OCI-LY3 (cell line): ENCODE measurements around the gene PCDHGB2.
"Not testable (repeated sequence)": the region's sequence is repeated elsewhere in the genome, so short reads cannot be mapped to it uniquely, and the experiment has no call there.

Experiments
- H2AFZ ChIP-seq: fragments of 200-600, 300-600 bp; shearing (Covaris generic); 2 replicates; pipeline ENCODE4 v1.6.0; 2014; ENCODE audit warnings: antibody characterized with exemption, low read depth, low read length
- H3K27ac ChIP-seq: fragments of 200-600, 300-600 bp; sonication (generic); 2 replicates; pipeline ENCODE4 v1.5.1; 2014; ENCODE audit warnings: mild to moderate bottlenecking, low read length, moderate library complexity, mixed read lengths
- H3K27me3 ChIP-seq: fragments of 200-600, 300-600 bp; sonication (generic); 2 replicates; pipeline ENCODE4 v1.6.1; 2014; ENCODE audit warnings: low read depth, low read length, mixed read lengths
- H3K36me3 ChIP-seq: fragments of 200-600, 300-600 bp; sonication (generic); replicated peaks from 2 replicates; pipeline ENCODE3; 2014; ENCODE audit warnings: low read depth, low read length, mixed read lengths
- H3K4me1 ChIP-seq: fragments of 300-600, 200-600 bp; sonication (generic); 2 replicates; pipeline ENCODE4 v1.6.1; 2014; ENCODE audit warnings: low read length, mixed read lengths
- H3K4me2 ChIP-seq: fragments of 200-600, 300-600 bp; sonication (generic); 2 replicates; pipeline ENCODE4 v1.6.1; 2014; ENCODE audit warnings: low read length, mixed read lengths
- H3K4me3 ChIP-seq: fragments of 300-600, 200-600 bp; sonication (generic); 2 replicates; pipeline ENCODE4 v1.5.1; 2014; ENCODE audit warnings: antibody characterized with exemption, mild to moderate bottlenecking, low read length, moderate library complexity
- H3K79me2 ChIP-seq: fragments of 300-600, 200-600 bp; shearing (Covaris generic); 2 replicates; pipeline ENCODE4 v1.6.1; 2014; ENCODE audit warnings: mild to moderate bottlenecking, low read length, mixed read lengths
- H3K9ac ChIP-seq: fragments of 300-600, 200-600 bp; shearing (Covaris generic); 2 replicates; pipeline ENCODE4 v1.6.0; 2014; ENCODE audit warnings: mild to moderate bottlenecking, low read length, moderate library complexity
- H3K9me3 ChIP-seq: fragments of 200-600, 300-600 bp; shearing (Covaris generic); 2 replicates; pipeline ENCODE4 v1.6.1; 2014; ENCODE audit warnings: low read length, mixed read lengths; ENCODE audit not compliant: insufficient read depth
- H4K20me1 ChIP-seq: fragments of 200-600, 300-600 bp; sonication (generic); 2 replicates; pipeline ENCODE4 v1.6.1; 2016; ENCODE audit warnings: low read length, mixed read lengths; ENCODE audit not compliant: insufficient read depth
- CTCF ChIP-seq: fragments of 200-600, 300-600 bp; sonication (generic); IDR thresholded peaks from 2 replicates; pipeline ENCODE4 v1.5.1; 2014; ENCODE audit warnings: antibody characterized with exemption, low read length, low read depth
- EZH2phosphoT487 ChIP-seq: fragments of 200-600 bp; shearing (Covaris generic); IDR thresholded peaks from 2 replicates; pipeline ENCODE4 v1.6.1; 2018; ENCODE audit warnings: antibody characterized with exemption, mixed run types, low read depth

PCDHGB2 gene

GRCh38 chr5:141389153-141390042 lies 29.6 kb downstream of the PCDHGB2 start:
- Histone ChIP-seq H3K36me3 (no peaks in the 10 kb centered on the region), H3K4me3 (no peak overlapping the region), H3K9ac (no peak overlapping the region), H3K79me2 (no peaks in the 10 kb centered on the region), H2AFZ (no peak overlapping the region), H3K4me1 (no peaks in the 10 kb centered on the region), H4K20me1 (no peaks in the 10 kb centered on the region), H3K4me2 (no peak overlapping the region), H3K27me3 (no peaks in the 10 kb centered on the region), H3K9me3 (no peaks in the 10 kb centered on the region), H3K27ac (no peak overlapping the region)
- TF ChIP-seq EZH2phosphoT487 (no peak), CTCF (no peak)

- H3K27ac ChIP-seq = no peak within 1 kb of the TSS
- H3K4me1 ChIP-seq = no peaks in the 10 kb centered on the region
- H3K27me3 ChIP-seq = no peaks in the 10 kb centered on the region
- TF ChIP-seq EZH2phosphoT487 = no peak
- H2AFZ ChIP-seq = no peak within 1 kb of the TSS
- no peak within 1 kb of the TSS for H3K9ac ChIP-seq
- no peaks in the 10 kb centered on the region for H4K20me1 ChIP-seq
- no peaks in the 10 kb centered on the region for H3K9me3 ChIP-seq
- no peak within 1 kb of the TSS for H3K4me3 ChIP-seq
- no peak within 1 kb of the TSS for H3K4me2 ChIP-seq
- H3K79me2 ChIP-seq = no peaks in the 10 kb centered on the region
- no peaks in the 10 kb centered on the region for H3K36me3 ChIP-seq
Observed at GRCh38 chr5:141392429-141393198, 32.8 kb downstream of the PCDHGB2 start, which contains the start of gene PCDHGA8. TSS of gene PCDHGA8 (plus strand) at chr5:141392633. CDS start at chr5:141392814, 181 bp downstream.

GRCh38 chr5:141393267-141393666 lies 33.5 kb downstream of the PCDHGB2 start:
- H3K79me2 ChIP-seq = no peaks in the 10 kb centered on the region
- H3K27me3 ChIP-seq = no peaks in the 10 kb centered on the region
- H3K36me3 ChIP-seq = no peaks in the 10 kb centered on the region
- no peak overlapping the region for H3K4me3 ChIP-seq
- no peak overlapping the region for H3K4me2 ChIP-seq
- TF ChIP-seq EZH2phosphoT487 = no peak
- no peak for TF ChIP-seq CTCF
- H3K4me1 ChIP-seq = no peaks in the 10 kb centered on the region
- H4K20me1 ChIP-seq = no peaks in the 10 kb centered on the region
- no peak overlapping the region for H2AFZ ChIP-seq
- H3K27ac ChIP-seq = no peak overlapping the region
- no peak overlapping the region for H3K9ac ChIP-seq
- no peaks in the 10 kb centered on the region for H3K9me3 ChIP-seq

GRCh38 chr5:141394401-141395187 lies 34.8 kb downstream of the PCDHGB2 start:
- H3K9ac ChIP-seq, H3K27ac ChIP-seq, H3K79me2 ChIP-seq, H2AFZ ChIP-seq, H3K4me2 ChIP-seq, H4K20me1 ChIP-seq, H3K4me1 ChIP-seq, H3K9me3 ChIP-seq, H3K27me3 ChIP-seq, H3K36me3 ChIP-seq, H3K4me3 ChIP-seq: not testable (repeated sequence)

- not testable (repeated sequence) for H3K27ac ChIP-seq, H4K20me1 ChIP-seq, H3K9me3 ChIP-seq, H3K27me3 ChIP-seq, H3K4me1 ChIP-seq, H3K4me3 ChIP-seq, H3K4me2 ChIP-seq, H3K36me3 ChIP-seq, H3K9ac ChIP-seq, H2AFZ ChIP-seq, H3K79me2 ChIP-seq
Observed at GRCh38 chr5:141397756-141398551, 38.2 kb downstream of the PCDHGB2 start, which contains the start of gene PCDHGB5. TSS of gene PCDHGB5 (plus strand) at chr5:141397947. CDS start at chr5:141398128, 181 bp downstream.
